GM19240 (cell line): ENCODE measurements around the gene TREX2.

Experiments
- DNase-seq: peaks from one replicate; pipeline ENCODE4 v3.0.0; 2011; ENCODE audit warnings: low spot score; ENCODE audit not compliant: insufficient read length

The TREX2 gene

DNA sequence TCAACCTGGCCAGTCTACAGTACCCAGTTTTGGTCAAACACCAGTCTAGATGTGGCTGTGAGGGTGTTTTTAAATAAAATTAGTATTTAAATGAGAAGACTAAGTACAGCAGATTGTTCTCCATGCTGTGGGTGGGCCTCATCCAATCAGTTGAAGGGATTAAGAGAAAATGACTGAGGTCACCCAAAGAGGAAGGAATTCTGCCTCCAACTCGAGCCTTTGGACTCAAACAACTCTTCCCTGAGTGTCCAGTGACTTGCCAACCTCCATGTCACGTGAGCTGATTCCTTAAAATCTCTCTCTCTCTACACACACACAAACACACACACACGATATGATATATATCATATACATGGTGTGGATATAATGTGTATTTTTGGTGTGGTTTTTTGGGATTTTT is 10.0 kb downstream of the TREX2 start:
- DNase-seq: no peak

DNA sequence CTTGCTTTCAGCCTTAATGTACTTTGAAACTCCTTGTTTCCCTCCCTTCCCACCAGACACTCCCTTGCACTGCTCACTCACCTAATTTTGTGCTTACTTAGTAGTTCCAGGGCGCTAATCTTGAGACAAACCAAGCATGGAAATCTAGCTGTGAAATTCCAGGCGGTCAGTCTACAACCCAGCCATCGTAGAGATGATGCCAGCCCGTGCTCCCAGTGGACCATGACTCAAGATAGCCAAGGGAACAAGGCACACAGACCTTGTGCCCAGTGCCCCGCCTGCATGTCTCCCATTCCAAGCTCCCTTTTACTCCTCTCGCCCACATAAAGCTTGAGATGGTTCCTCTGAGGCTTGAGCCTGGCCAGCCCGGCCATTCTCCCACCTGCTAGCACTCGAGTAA is 11.1 kb downstream of the TREX2 start:
- no peak for DNase-seq

DNA sequence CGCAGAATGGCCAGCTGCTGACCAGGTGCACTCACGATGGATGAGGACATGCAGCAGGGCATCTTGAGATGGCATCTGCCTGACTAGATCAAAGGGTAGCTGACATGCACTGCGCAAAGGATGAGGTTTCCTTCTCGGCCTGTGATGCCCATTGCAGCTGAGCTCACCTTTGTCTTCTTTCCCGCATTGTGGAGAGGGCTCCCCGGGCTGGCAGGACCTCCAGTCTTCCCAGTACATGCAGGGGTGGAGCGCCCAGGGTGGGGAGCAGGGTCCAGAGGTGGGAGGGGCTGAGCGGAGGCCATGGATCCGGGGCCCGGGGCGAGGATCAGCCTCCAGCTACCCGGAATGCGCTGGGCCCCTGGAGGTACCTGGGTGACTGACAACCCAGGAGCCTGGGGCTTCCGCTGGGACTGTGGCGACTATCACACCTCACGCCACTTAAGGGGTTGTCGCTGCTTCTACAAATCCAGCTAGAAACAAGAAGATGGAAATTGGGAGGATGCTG is 12.0 kb downstream of the TREX2 start:
- DNase-seq: no peak

GRCh38 chrX:153433161-153433680 is 12.6 kb downstream of the TREX2 start:
- DNase-seq: no peak

DNA sequence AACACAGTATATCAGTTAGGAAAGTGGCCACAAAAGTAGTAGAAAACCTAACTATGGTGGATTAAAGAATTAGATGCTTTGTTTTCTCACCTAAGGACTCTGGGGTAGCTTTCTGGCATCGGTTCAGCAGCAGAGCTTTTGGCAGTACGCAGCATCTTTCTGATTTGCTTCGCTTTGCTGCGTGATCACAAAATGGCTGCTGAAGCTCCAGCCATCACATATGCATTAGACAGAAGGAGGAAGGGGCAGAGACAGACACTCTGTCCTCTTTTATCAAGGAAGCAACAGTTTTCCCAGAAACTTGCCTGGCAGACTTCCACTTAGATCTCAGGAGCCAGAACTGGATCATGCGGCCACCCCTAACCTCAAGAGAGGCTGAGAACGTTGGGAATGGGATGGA is 15.1 kb downstream of the TREX2 start:
- DNase-seq: no peak

GRCh38 chrX:153426204-153426603 is 19.7 kb downstream of the TREX2 start:
- no peak for DNase-seq

DNA sequence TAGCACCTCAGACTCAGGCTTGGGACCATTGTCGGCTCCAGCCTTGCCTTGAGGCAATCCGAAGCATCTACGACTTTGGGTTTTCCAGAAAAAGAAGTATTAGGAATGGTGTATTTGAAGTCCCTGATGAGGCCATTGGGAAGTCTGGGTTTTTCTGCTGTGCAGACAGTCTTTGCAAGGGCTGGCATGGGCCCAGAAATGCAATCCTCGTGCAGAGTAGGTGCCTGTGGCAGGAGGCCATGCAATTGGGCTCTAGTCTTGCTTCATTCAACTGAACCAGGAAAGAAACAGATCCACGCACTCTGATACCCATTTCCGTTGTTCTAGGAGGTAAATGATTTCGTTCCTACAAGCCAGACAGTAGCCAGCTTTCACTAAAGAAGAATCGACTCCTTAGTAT is 22.2 kb downstream of the TREX2 start:
- no peak for DNase-seq

GRCh38 chrX:153421856-153422255 is 24.0 kb downstream of the TREX2 start:
- no peak for DNase-seq

- no peak for DNase-seq
Observed at GRCh38 chrX:153420851-153421599, 24.8 kb downstream of the TREX2 start.

DNA sequence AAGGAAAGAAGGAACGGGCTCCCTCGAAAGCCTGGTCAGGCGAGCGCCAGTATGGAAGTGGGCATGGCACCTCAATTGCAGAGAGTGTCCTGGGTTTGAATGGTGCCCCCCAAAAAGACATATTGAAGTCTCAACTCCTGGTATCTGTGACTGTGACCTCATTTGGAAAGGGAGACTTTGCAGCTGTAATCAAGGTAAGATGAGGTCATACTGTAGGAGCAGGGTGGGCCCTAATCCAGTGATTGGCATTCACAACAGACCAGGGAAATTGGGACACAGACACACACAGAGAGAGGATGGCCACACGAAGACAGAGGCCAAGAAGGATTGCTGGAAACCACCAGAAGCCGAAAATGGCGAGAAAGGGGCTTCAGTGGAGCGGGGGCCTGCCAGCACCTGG is 28.2 kb downstream of the TREX2 start:
- no peak for DNase-seq

DNA sequence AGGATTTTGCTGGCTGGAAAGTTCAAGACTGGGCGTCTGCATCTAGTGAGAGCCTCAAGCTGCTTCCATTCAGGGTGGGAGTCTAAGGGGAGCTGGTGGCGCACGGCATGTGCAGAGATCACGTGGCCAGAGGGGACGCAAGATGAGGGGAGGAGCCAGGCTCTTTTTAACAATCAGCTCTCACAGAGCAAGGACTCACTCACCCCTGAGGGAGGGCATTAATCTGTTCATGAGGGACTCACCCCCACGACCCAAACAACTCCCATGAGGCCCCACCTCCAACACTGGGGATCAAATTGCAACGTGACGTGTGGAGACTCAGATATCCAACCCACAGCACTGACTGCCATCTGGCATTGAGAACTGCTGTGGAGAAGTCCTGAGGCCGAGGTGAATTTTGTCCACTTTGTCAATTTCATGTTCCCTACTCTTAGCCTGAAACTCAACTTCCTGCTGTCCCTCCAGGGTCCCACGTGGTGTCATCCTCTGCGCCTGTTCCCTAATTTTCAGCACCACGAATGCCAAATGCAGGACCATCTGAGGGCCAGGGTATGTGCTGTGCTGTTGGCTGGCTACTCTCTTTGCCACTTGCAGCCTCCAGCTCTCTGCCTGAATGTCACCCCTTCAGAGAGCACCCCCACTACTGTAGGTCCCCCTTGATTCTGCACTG is 28.9 kb downstream of the TREX2 start:
- DNase-seq: no peak

- no peak for DNase-seq
Observed at GRCh38 chrX:153414856-153415510, 30.9 kb downstream of the TREX2 start.

- DNase-seq: no peak
Observed at GRCh38 chrX:153413731-153414130, 32.1 kb downstream of the TREX2 start.

DNA sequence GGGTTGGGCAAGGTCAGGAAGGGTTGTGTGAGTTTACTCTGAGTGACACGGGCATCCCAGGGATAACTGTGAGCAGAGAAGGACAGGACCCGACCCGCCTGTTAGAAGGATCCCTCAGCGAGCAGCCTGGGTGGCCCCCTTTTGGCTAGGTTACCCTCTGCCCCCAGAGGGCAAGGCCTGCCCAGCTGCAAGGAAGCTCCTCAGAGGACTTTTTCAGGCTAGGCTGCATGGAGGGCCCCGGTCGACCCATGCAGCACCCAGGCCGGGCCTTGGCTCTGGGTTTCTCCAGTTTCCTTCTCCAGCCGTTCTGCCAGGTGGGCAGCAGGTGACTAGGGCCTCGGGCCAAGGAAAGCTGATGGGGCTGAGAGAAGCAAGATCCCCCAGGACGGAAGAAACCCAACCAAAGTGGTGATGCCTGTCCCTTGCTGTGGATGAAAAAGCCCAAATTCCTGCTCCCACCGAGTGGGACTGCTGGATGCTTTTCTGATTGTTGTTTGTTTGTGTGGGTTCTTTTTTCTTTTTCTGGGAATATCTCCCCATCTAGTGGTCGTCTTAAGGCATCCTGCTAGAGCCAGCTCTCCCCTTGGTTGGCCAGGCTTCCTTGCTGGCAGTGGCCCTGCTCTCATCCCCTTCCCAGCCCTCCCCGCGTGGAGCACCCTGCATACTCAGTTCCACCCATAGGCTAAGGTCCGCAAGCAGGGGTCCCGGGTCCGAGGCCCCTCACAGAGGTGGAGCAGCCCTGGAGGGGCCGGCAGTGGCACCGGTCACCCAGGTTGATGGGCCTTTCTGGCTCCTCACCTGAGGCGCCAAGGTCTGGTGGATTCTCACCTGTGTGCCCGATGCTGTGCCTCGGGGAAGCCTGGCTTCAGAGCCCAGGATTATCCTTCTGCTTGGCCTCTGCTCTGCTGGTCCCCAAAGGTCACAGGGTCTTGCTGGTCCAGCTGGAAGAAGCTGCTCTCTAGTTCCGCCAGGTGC is 32.8 kb downstream of the TREX2 start:
- no peak for DNase-seq

- DNase-seq: no peak
Observed at GRCh38 chrX:153411988-153412574, 33.8 kb downstream of the TREX2 start.

- DNase-seq: peak; percentile 24
Observed at GRCh38 chrX:153411255-153411987, 34.4 kb downstream of the TREX2 start, which contains the start of gene ZFP92. TSS of gene ZFP92 (plus strand) at chrX:153411472. CDS start at chrX:153418323, 6,851 bp downstream.

- no peak for DNase-seq
Observed at GRCh38 chrX:153410888-153411254, 35.0 kb downstream of the TREX2 start.

DNA sequence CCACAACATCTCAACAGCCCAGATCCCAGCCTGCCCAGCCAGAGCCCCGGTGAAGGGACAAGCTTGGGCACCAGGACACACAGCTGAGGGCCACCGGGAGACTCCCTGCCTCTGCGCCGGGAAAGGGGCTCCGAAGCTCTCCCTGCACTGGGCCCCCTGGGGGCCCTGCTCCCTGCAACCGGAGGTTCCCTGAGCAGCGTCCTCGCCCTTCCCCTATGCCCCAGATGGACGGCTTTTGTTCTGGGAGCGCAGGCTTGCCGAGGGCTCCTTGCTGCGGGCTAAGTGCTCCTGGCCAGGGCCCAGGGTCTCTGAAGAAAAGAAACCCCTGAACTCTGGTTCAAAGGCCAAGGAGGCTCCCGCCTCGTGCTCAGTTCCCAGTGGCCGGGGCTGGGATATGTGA is 35.5 kb downstream of the TREX2 start:
- no peak for DNase-seq

DNA sequence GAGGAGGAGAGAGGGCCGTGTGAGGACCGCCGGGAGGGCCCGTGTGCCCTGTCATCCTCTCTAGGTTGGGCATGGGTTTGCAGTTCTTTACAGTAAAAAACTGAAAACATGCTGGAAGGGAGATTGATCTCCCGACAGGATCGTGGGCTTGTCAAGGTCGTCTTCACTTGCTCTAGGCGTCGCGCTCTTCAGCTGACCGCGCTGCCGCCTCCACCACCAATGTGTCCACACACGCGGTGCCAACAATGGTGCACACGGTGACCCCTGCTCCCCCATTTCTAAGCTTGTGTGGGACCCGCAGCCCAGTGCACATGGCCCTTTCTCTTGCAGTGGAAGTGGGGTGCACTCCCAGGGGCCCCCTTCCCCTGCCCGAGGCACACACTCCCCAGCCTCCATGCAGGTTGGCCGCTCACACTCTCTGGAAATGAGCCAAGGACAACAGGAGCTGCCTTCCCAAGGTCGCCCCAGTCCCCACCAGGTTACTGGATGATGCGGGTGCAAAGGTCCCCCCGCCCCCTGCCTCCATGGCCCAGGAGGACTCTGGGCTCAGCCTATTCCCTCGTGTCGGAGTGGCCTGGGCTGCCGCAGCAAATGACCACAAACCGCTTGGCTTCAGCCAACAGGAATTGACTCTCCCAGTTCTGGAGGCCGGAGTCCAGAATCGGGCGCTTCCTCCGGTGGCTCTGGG is 36.3 kb downstream of the TREX2 start:
- no peak for DNase-seq
